PC-3 (cell line): ENCODE results near the gene TXNDC17. TPM values are rescaled to one million over a fixed set of nuclear protein-coding genes. Genes with fewer than 3 reads are reported as not detected.

ENCODE experiments used
- ATAC-seq: fragments of 200-7000 bp; cut with Tn5 transposase; 2 replicates; pipeline ENCODE4 v1.9.1; 2020; ENCODE audit warnings: mild to moderate bottlenecking, moderate library complexity
- BruUV-seq: library from RNA; stranded (reverse); fragments of 400-500 nt; replicated peaks from 2 replicates; lab custom pipeline; 2021; lab: Mats Ljungman, UMichigan
- CTCF ChIA-PET: fragments of 300-600 bp; sonication (Branson Sonifier 250); formaldehyde crosslinking; loops from one replicate; lab custom pipeline; 2022; ENCODE audit warnings: antibody characterized with exemption; lab: Charles Lee
- POLR2A ChIA-PET: fragments of 300-600 bp; sonication (Branson Sonifier 250); formaldehyde crosslinking; loops from one replicate; lab custom pipeline; 2022; ENCODE audit warnings: antibody characterized with exemption; ENCODE audit not compliant: unreplicated experiment; lab: Charles Lee
- DNase-seq: peaks from one replicate; pipeline ENCODE4 v3.0.0-alpha.2; 2015
- H2AFZ ChIP-seq: fragments of 300-600 bp; sonication (generic); 2 replicates; pipeline ENCODE4 v1.6.0; 2016; ENCODE audit warnings: antibody characterized with exemption, low read length
- H3F3A ChIP-seq: fragments of 300-600 bp; sonication (generic); one replicate; pipeline ENCODE4 v1.6.0; 2017; ENCODE audit warnings: antibody characterized with exemption, low read length, control low read depth, mild to moderate bottlenecking; ENCODE audit not compliant: unreplicated experiment
- H3K27ac ChIP-seq: fragments of 300-600 bp; sonication (generic); 2 replicates; pipeline ENCODE4 v1.5.1; 2016; ENCODE audit warnings: mild to moderate bottlenecking, low read length
- H3K27me3 ChIP-seq: fragments of 300-600 bp; sonication (generic); 2 replicates; pipeline ENCODE4 v1.6.1; 2016; ENCODE audit warnings: low read length, mixed read lengths
- H3K36me3 ChIP-seq: fragments of 300-600 bp; sonication (generic); 2 replicates; pipeline ENCODE4 v1.6.1; 2016; ENCODE audit warnings: low read depth, mixed run types, low read length, mixed read lengths
- H3K4me1 ChIP-seq: fragments of 300-600 bp; sonication (generic); 2 replicates; pipeline ENCODE4 v1.5.1; 2016; ENCODE audit warnings: low read length; ENCODE audit not compliant: insufficient read depth
- H3K4me2 ChIP-seq: fragments of 300-600 bp; sonication (generic); 2 replicates; pipeline ENCODE4 v1.6.0; 2016; ENCODE audit warnings: low read length
- H3K4me3 ChIP-seq: fragments of 300-600 bp; sonication (generic); 2 replicates; pipeline ENCODE4 v1.5.1; 2016; ENCODE audit warnings: mild to moderate bottlenecking, low read length, mixed read lengths
- H3K79me2 ChIP-seq: fragments of 300-600 bp; sonication (generic); 2 replicates; pipeline ENCODE4 v1.6.1; 2017; ENCODE audit warnings: low read length, mixed read lengths
- H3K9ac ChIP-seq: fragments of 300-600 bp; sonication (generic); 2 replicates; pipeline ENCODE4 v1.6.0; 2016; ENCODE audit warnings: mild to moderate bottlenecking, low read length
- H3K9me2 ChIP-seq: fragments of 300-600 bp; sonication (generic); replicated peaks from 2 replicates; pipeline ENCODE4 v1.6.1; 2016; ENCODE audit warnings: mixed run types, low read length, mixed read lengths
- H3K9me3 ChIP-seq: fragments of 300-600 bp; sonication (generic); 2 replicates; pipeline ENCODE4 v1.6.1; 2016; ENCODE audit warnings: low read length, mixed read lengths
- H4K20me1 ChIP-seq: fragments of 300-600 bp; sonication (generic); 2 replicates; pipeline ENCODE4 v1.6.1; 2016; ENCODE audit warnings: low read length, mixed read lengths
- EZH2 ChIP-seq: fragments of 300-600 bp; sonication (generic); IDR thresholded peaks from one replicate; pipeline ENCODE4 v1.6.1; 2017; ENCODE audit warnings: antibody characterized with exemption, mild to moderate bottlenecking, low read length; ENCODE audit not compliant: unreplicated experiment
- EZH2phosphoT487 ChIP-seq: fragments of 300-600 bp; sonication (generic); IDR thresholded peaks from 2 replicates; pipeline ENCODE4 v1.6.1; 2018; ENCODE audit warnings: mild to moderate bottlenecking, antibody characterized with exemption, low read length, borderline replicate concordance
- intact Hi-C: fragments of 100-400 bp; cut with micrococcal nuclease; formaldehyde crosslinking; loops from 2 replicates; pipeline ENCODE4 v1.9.0; 2023
- total RNA-seq: library from RNA; depleted of rRNA; stranded (reverse); fragments of >200 nt; gene quantifications from 2 replicates; pipeline ENCODE4 v1.2.3, GENCODE V29; 2014
- TF ChIP-seq, protein P1 (sequence below): fragments of 300-600 bp; sonication (generic); conservative IDR thresholded peaks from 2 replicates; pipeline ENCODE4 v1.5.1; 2017; ENCODE audit warnings: antibody characterized with exemption, low read depth, mild to moderate bottlenecking, low read length

Gene TXNDC17
- total RNA-seq, 1 experiment from 2014 or later: 248 TPM

DNA sequence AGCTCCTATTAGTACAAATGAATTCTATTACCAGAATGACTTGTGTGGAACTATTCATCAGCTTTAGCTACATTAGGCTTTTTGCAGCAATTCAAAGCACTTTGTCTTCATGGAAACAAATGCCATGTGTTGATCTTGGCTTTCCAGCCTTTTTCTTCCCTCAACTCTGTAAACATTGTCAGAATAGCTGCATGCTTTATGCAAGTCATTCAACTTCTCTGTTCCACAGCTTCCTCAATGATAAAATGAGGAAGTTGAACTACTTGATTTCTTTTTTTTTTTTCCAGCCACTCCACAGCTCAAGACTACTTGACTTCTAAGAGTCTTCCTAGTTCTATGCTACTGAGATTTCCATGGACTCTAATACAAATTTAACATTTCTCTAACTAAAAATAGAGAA lies 41.5 kb upstream of the TXNDC17 start:
- POLR2A ChIA-PET: no interaction called here
- H3K27me3 ChIP-seq: no peaks in the 10 kb centered on the region
- TF ChIP-seq EZH2phosphoT487 (no peak), EZH2 (no peak)
- TF ChIP-seq, protein P1, sequence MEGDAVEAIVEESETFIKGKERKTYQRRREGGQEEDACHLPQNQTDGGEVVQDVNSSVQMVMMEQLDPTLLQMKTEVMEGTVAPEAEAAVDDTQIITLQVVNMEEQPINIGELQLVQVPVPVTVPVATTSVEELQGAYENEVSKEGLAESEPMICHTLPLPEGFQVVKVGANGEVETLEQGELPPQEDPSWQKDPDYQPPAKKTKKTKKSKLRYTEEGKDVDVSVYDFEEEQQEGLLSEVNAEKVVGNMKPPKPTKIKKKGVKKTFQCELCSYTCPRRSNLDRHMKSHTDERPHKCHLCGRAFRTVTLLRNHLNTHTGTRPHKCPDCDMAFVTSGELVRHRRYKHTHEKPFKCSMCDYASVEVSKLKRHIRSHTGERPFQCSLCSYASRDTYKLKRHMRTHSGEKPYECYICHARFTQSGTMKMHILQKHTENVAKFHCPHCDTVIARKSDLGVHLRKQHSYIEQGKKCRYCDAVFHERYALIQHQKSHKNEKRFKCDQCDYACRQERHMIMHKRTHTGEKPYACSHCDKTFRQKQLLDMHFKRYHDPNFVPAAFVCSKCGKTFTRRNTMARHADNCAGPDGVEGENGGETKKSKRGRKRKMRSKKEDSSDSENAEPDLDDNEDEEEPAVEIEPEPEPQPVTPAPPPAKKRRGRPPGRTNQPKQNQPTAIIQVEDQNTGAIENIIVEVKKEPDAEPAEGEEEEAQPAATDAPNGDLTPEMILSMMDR: no peak
- no peak overlapping the region for H3K4me3 ChIP-seq
- no peak overlapping the region for H3K27ac ChIP-seq
- DNase-seq (no peak), ATAC-seq (no peak)
- no peaks in the 10 kb centered on the region for H3K9me2 ChIP-seq
- H2AFZ ChIP-seq: no peak overlapping the region
- no peaks in the 10 kb centered on the region for H3F3A ChIP-seq
- CTCF ChIA-PET: no interaction called here
- no peaks in the 10 kb centered on the region for H4K20me1 ChIP-seq
- H3K79me2 ChIP-seq: no peaks in the 10 kb centered on the region
- peaks cover 21% of the 10 kb centered on the region for H3K36me3 ChIP-seq
- H3K9ac ChIP-seq: no peak overlapping the region
- no peaks in the 10 kb centered on the region for H3K4me1 ChIP-seq
- intact Hi-C loops: no loop called here
- no peak overlapping the region for H3K4me2 ChIP-seq
- no TSS peak for BruUV-seq
- no peaks in the 10 kb centered on the region for H3K9me3 ChIP-seq

DNA sequence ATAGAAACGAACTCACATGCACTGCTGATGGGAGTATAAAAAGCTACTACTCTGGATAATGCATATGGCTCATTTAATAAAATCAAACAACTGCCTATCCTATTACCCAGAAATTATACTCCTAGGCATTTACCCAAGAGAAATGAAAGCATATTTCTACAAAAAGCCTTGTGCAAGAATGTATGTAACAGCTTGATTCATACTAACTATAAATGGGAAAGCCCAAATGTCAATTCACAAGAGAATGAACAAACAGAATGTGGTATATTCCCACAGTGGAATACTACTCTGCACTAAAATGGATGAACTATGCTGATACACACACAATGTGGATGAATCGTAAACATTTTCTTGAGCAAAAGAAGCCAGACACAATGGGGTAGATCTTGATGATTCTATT lies 38.7 kb upstream of the TXNDC17 start:
- Histone ChIP-seq H3K79me2 (no peaks in the 10 kb centered on the region), H4K20me1 (no peaks in the 10 kb centered on the region), H3K9ac (no peak overlapping the region), H3K4me2 (no peak overlapping the region), H3K27ac (no peak overlapping the region), H2AFZ (no peak overlapping the region), H3K4me1 (no peaks in the 10 kb centered on the region), H3K4me3 (no peak overlapping the region), H3K36me3 (peaks cover 25% of the 10 kb centered on the region; the same call in 1 of the 2 replicates), H3K9me2 (no peaks in the 10 kb centered on the region), H3F3A (no peaks in the 10 kb centered on the region), H3K27me3 (no peaks in the 10 kb centered on the region), H3K9me3 (no peaks in the 10 kb centered on the region)
- intact Hi-C loops: no loop called here
- POLR2A ChIA-PET: interaction anchor here (0.6 kb wide), 1 partner anchor 17 kb away, joined by 3 read pairs; no protein-coding TSS in a partner anchor
- DNase-seq (no peak), ATAC-seq (no peak)
- no TSS peak for BruUV-seq
- CTCF ChIA-PET: no interaction called here
- TF ChIP-seq EZH2: no peak
- TF ChIP-seq, protein P1: no peak

DNA sequence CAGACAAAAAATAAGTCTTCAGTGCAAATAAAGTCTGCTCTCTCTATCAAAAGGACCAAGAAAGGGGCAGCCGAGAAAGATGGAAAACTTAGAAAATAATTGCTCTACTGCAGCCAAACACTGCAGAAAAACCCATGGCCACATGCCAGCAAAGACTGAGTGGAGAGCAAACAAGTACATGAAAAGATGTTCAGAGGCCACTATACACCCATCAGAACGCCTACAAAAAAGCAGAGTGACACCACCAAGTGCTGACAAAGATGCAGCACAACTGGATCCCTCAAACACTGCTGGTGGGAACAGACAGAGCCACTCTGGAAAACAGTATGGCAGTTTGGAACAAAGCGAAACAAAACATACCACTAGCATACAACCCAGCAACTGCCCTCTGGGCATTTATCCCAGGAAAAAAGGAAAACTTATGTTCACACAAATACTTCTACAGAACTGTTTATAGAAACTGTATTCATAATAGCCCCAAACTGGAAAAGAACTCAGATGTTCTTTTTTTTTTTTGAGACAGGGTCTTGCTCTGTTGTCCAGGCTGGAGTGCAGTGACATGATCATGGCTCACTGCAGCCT lies 37.0 kb upstream of the TXNDC17 start:
- Histone ChIP-seq H3K4me1 (peaks cover 12% of the 10 kb centered on the region), H3K79me2 (no peaks in the 10 kb centered on the region), H4K20me1 (no peaks in the 10 kb centered on the region), H3K4me3 (no peak overlapping the region), H3K4me2 (no peak overlapping the region), H3K27ac (no peak overlapping the region), H3K9me3 (no peaks in the 10 kb centered on the region), H3K9me2 (no peaks in the 10 kb centered on the region), H2AFZ (no peak overlapping the region), H3K36me3 (peaks cover 34% of the 10 kb centered on the region; the same call in 1 of the 2 replicates), H3F3A (no peaks in the 10 kb centered on the region), H3K9ac (no peak overlapping the region), H3K27me3 (no peaks in the 10 kb centered on the region)
- DNase-seq (no peak), ATAC-seq (no peak)
- POLR2A ChIA-PET: no interaction called here
- intact Hi-C loops: no loop called here
- TF ChIP-seq, protein P1: no peak
- TF ChIP-seq EZH2phosphoT487: no peak
- no peak for TF ChIP-seq EZH2
- no TSS peak for BruUV-seq
- CTCF ChIA-PET: no interaction called here
